Stomach (tissue), 9 donors: ENCODE measurements around the gene PRKACG. TPM values are rescaled to one million over a fixed set of nuclear protein-coding genes. Genes with fewer than 3 reads are reported as not detected.

Experiments
- DNase-seq, 2 donors: peaks; one replicate each; pipeline versions ENCODE4 v3.0.0 to v3.0.0-alpha.2; 2013 to 2019
- H3K27ac ChIP-seq, 5 donors: fragments of 200-600 bp in 4 of 5; sonication (generic) in 4 of 5; one replicate each; pipeline ENCODE4 v1.5.1; 2013 to 2019; ENCODE audit warnings: mild to moderate bottlenecking in 1 of 5, moderate library complexity in 1 of 5
- H3K27me3 ChIP-seq, 3 donors: fragments of 200-600 bp; sonication (generic); one replicate each; pipeline ENCODE4 v1.5.1; 2017 to 2019; ENCODE audit warnings: mixed run types in 1 of 3
- H3K36me3 ChIP-seq, 4 donors: fragments of 200-600 bp; sonication (generic); 1 replicate in 3 of 4; 2 replicates in 1 of 4; pipeline ENCODE4 v1.5.1; 2016 to 2019
- H3K4me1 ChIP-seq, 4 donors: fragments of 200-600 bp; sonication (generic); one replicate each; pipeline ENCODE4 v1.5.1; 2016 to 2019
- H3K4me3 ChIP-seq, 4 donors: fragments of 200-600 bp; sonication (generic) in 3 of 4; one replicate each; pipeline ENCODE4 v1.5.1; 2016 to 2019; ENCODE audit warnings: mild to moderate bottlenecking in 1 of 4
- H3K9me3 ChIP-seq, 4 donors: fragments of 200-600 bp; sonication (generic); one replicate each; pipeline ENCODE4 v1.5.1; 2016 to 2019
- CTCF ChIP-seq, 7 experiments: fragments of 450-650 bp in 4 of 7; fragments of 200-600 bp in 3 of 7; sonication (generic) in 3 of 7; IDR thresholded peaks; one replicate each; pipeline ENCODE4 v1.5.1; 2016 to 2019; ENCODE audit warnings: antibody characterized with exemption in 7 of 7, control low read depth in 2 of 7, mild to moderate bottlenecking in 1 of 7
- EP300 ChIP-seq: sonication (generic); formaldehyde crosslinking; IDR thresholded peaks from one replicate; pipeline ENCODE4 v1.6.1; 2017; ENCODE audit warnings: antibody characterized with exemption
- POLR2A ChIP-seq, 4 donors: fragments of 450-650 bp; IDR thresholded peaks; one replicate each; pipeline ENCODE4 v1.6.1; 2016; ENCODE audit warnings: antibody characterized with exemption in 4 of 4, control low read depth in 2 of 4, mild to moderate bottlenecking in 1 of 4, moderate library complexity in 1 of 4
- POLR2AphosphoS5 ChIP-seq, 3 donors: sonication (generic); formaldehyde crosslinking; IDR thresholded peaks; one replicate each; pipeline ENCODE4 v1.6.1; 2016; ENCODE audit warnings: antibody characterized with exemption in 3 of 3
- WGBS, 5 donors: extraction: QIAGEN DNeasy Blood & Tissue Kit in 3 of 5; methylation state at CpG; one replicate each; pipeline versions ENCODE4 v1.1.5 to v1.1.7; 2013 to 2018; 5-methylcytosine and 5-hydroxymethylcytosine counted together
- intact Hi-C: fragments of 100-400 bp; cut with DNase I; formaldehyde crosslinking; loops from one replicate; pipeline ENCODE4 v1.15.1; 2023; ENCODE audit warnings: low total_unique reads
- polyA plus RNA-seq, 3 donors: library from polyadenylated mRNA; stranded (reverse); fragments of 200-250 nt; gene quantifications; one replicate each; pipeline ENCODE4 v1.2.3, GENCODE V29; 2013
- total RNA-seq, 5 donors: library from RNA; depleted of rRNA; stranded (reverse); fragments of >200 nt; gene quantifications; one replicate each; pipeline versions ENCODE4 v1.1.0 to v1.2.3, GENCODE V29; 2014 to 2016
- donor health status: healthy with polysubstance abuse.
- donor health status: Bipolar disorder and iron deficiency.
- donor health status: healthy.

The PRKACG gene
- total and polyA plus RNA-seq, 8 donors: not detected

GRCh38 chr9:69045821-69046220, 31.9 kb upstream of the PRKACG start:
- DNase-seq: no peak
- no peak overlapping the region for H3K27ac ChIP-seq
- intact Hi-C loops: loop anchor here (10.0 kb wide), 1 partner anchor 89 kb away; no protein-coding TSS in a partner anchor
- no peaks in the 10 kb centered on the region for H3K9me3 ChIP-seq
- peaks cover 6 to 21% (median 14%) of the 10 kb centered on the region in 4 donors for H3K4me1 ChIP-seq
- H3K27me3 ChIP-seq: no peaks in the 10 kb centered on the region
- WGBS, 5 donors: 68 to 74% (median 73%) methylated on average over 4 of the region's 4 CpGs
- TF ChIP-seq CTCF (IDR thresholded peaks at IDR 0.05) (no peak), EP300 (no peak), POLR2A (IDR thresholded peaks at IDR 0.05) (no peak), POLR2AphosphoS5 (IDR thresholded peaks at IDR 0.05) (no peak)
- H3K36me3 ChIP-seq: peaks cover 6 to 42% (median 35%) of the 10 kb centered on the region in 4 donors
- H3K4me3 ChIP-seq: no peak overlapping the region

GRCh38 chr9:69044240-69045219, 30.6 kb upstream of the PRKACG start:
- TF ChIP-seq CTCF (IDR thresholded peaks at IDR 0.05): no peak

GRCh38 chr9:69040646-69041045, 26.7 kb upstream of the PRKACG start:
- Histone ChIP-seq H3K4me1 (peaks cover 8 to 31% (median 21%) of the 10 kb centered on the region in 4 donors), H3K27ac (no peak overlapping the region), H3K36me3 (no peaks in the 10 kb centered on the region), H3K9me3 (no peaks in the 10 kb centered on the region), H3K4me3 (no peak overlapping the region), H3K27me3 (no peaks in the 10 kb centered on the region)
- no peak for DNase-seq
- intact Hi-C loops: loop anchor here (10.0 kb wide), 1 partner anchor 94 kb away; no protein-coding TSS in a partner anchor
- TF ChIP-seq POLR2A (IDR thresholded peaks at IDR 0.05) (no peak), POLR2AphosphoS5 (IDR thresholded peaks at IDR 0.05) (no peak)
- WGBS, 5 donors: 93 to 99% (median 96%) methylated on average over 2 of the region's 2 CpGs

More at GRCh38 chr9:69044240-69045219, 30.6 kb upstream of the PRKACG start:
- Histone ChIP-seq H3K27ac (no peak overlapping the region), H3K4me3 (no peak overlapping the region), H3K36me3 (peaks cover 6 to 33% (median 32%) of the 10 kb centered on the region in 4 donors), H3K4me1 (peaks cover 6 to 21% (median 14%) of the 10 kb centered on the region in 4 donors), H3K27me3 (no peaks in the 10 kb centered on the region), H3K9me3 (no peaks in the 10 kb centered on the region)
- peak in 1 of 2 donors; percentile 30 for DNase-seq
- intact Hi-C loops: loop anchor here (10.0 kb wide), 1 partner anchor 90 kb away; no protein-coding TSS in a partner anchor
- 40 to 56% (median 42%) methylated on average over 9 of the region's 9 CpGs for WGBS, 5 donors

- Histone ChIP-seq H3K36me3 (no peaks in the 10 kb centered on the region), H3K27me3 (no peaks in the 10 kb centered on the region), H3K4me1 (peaks cover 3 to 22% (median 15%) of the 10 kb centered on the region in 4 donors), H3K27ac (peak overlapping the region; percentile 7 to 90 (median 86)), H3K4me3 (peak overlapping the region; percentile 60 to 80 (median 69)), H3K9me3 (no peaks in the 10 kb centered on the region)
- intact Hi-C loops: no loop called here
- no peak for TF ChIP-seq CTCF (IDR thresholded peaks at IDR 0.05)
- no peak for TF ChIP-seq POLR2AphosphoS5 (IDR thresholded peaks at IDR 0.05)
- TF ChIP-seq EP300: no peak
- no peak for TF ChIP-seq POLR2A (IDR thresholded peaks at IDR 0.05)
- WGBS, 5 donors: 36 to 53% (median 39%) methylated on average over 10 of the region's 10 CpGs
- peak in 1 of 2 donors; percentile 18 for DNase-seq
Observed at GRCh38 chr9:69036799-69037198, 22.9 kb upstream of the PRKACG start.
